Epidermal melanocyte (primary cell): ENCODE measurements around the gene PSMD9.
"Not testable (repeated sequence)": the region's sequence is repeated elsewhere in the genome, so short reads cannot be mapped to it uniquely, and the experiment has no call there.

ENCODE experiments used
- DNase-seq: peaks from one replicate; pipeline ENCODE4 v3.0.0; 2011; ENCODE audit warnings: low spot score; ENCODE audit not compliant: insufficient read length

Gene PSMD9

GRCh38 chr12:121921066-121921465 is 32.5 kb downstream of the PSMD9 start:
- DNase-seq = no peak

- DNase-seq = no peak
Observed at GRCh38 chr12:121925358-121925695, 36.7 kb downstream of the PSMD9 start.

- DNase-seq = no peak
Observed at GRCh38 chr12:121926874-121927706, 38.5 kb downstream of the PSMD9 start.

GRCh38 chr12:121927813-121928212 is 39.2 kb downstream of the PSMD9 start:
- DNase-seq = no peak

GRCh38 chr12:121929545-121929944 is 41.0 kb downstream of the PSMD9 start:
- not testable (repeated sequence) for DNase-seq

- no peak for DNase-seq
Observed at GRCh38 chr12:121930862-121931261, 42.3 kb downstream of the PSMD9 start.

GRCh38 chr12:121932176-121932536 is 43.6 kb downstream of the PSMD9 start:
- DNase-seq = no peak

GRCh38 chr12:121932914-121933521 is 44.4 kb downstream of the PSMD9 start:
- no peak for DNase-seq

- DNase-seq = no peak
Observed at GRCh38 chr12:121933522-121934308, 45.1 kb downstream of the PSMD9 start.

- DNase-seq = no peak
Observed at GRCh38 chr12:121934309-121934664, 45.7 kb downstream of the PSMD9 start.

GRCh38 chr12:121937654-121938053 is 49.1 kb downstream of the PSMD9 start:
- DNase-seq = no peak

- DNase-seq = no peak
Observed at GRCh38 chr12:121939186-121939585, 50.6 kb downstream of the PSMD9 start.

GRCh38 chr12:121939992-121940766 is 51.6 kb downstream of the PSMD9 start:
- DNase-seq = no peak

GRCh38 chr12:121942145-121942718 is 53.6 kb downstream of the PSMD9 start:
- no peak for DNase-seq

GRCh38 chr12:121943926-121944325 is 55.3 kb downstream of the PSMD9 start:
- DNase-seq = no peak

- no peak for DNase-seq
Observed at GRCh38 chr12:121946313-121947025, 57.9 kb downstream of the PSMD9 start.

GRCh38 chr12:121947981-121948380 is 59.4 kb downstream of the PSMD9 start:
- no peak for DNase-seq

- no peak for DNase-seq
Observed at GRCh38 chr12:121949648-121950397, 61.2 kb downstream of the PSMD9 start.

- DNase-seq = no peak
Observed at GRCh38 chr12:121953117-121953692, 64.6 kb downstream of the PSMD9 start.

GRCh38 chr12:121953695-121954094 is 65.1 kb downstream of the PSMD9 start:
- DNase-seq = no peak
